Panc1 (cell line): ENCODE results near the gene RFTN1. TPM values are rescaled to one million over a fixed set of nuclear protein-coding genes. Genes with fewer than 3 reads are reported as not detected.

Experiments
- ATAC-seq: fragments of 200-7000 bp; cut with Tn5 transposase; 2 replicates; pipeline ENCODE4 v1.9.1; 2020; ENCODE audit warnings: mild to moderate bottlenecking, moderate library complexity
- BruUV-seq: library from RNA; stranded (reverse); fragments of 400-500 nt; replicated peaks from 2 replicates; lab custom pipeline; 2021; lab: Mats Ljungman, UMichigan
- CTCF ChIA-PET: fragments of 300-600 bp; sonication (Branson Sonifier 250); formaldehyde crosslinking; loops from one replicate; lab custom pipeline; 2022; ENCODE audit warnings: antibody characterized with exemption; lab: Charles Lee
- POLR2A ChIA-PET: fragments of 300-600 bp; sonication (Branson Sonifier 250); formaldehyde crosslinking; loops from one replicate; lab custom pipeline; 2022; ENCODE audit warnings: antibody characterized with exemption; lab: Charles Lee
- DNase-seq: peaks from one replicate; pipeline ENCODE4 v3.0.0-alpha.2; 2010; ENCODE audit warnings: low read depth, low spot score
- H3K27ac ChIP-seq: 2 replicates; pipeline ENCODE4 v1.5.1; 2011; ENCODE audit warnings: mild to moderate bottlenecking, low read length, inconsistent platforms
- H3K27me3 ChIP-seq: fragments of 200-500 bp; sonication (Bioruptor generic); 2 replicates; pipeline ENCODE4 v1.6.0; 2014; ENCODE audit warnings: low read length, inconsistent platforms; ENCODE audit not compliant: control insufficient read depth, insufficient read depth
- H3K36me3 ChIP-seq: fragments of 200-500 bp; sonication (Bioruptor generic); 2 replicates; pipeline ENCODE4 v1.5.1; 2014; ENCODE audit warnings: inconsistent platforms, mild to moderate bottlenecking, low read length, moderate library complexity; ENCODE audit not compliant: control insufficient read depth, insufficient read depth
- H3K4me1 ChIP-seq: 2 replicates; pipeline ENCODE4 v1.5.1; 2011; ENCODE audit warnings: inconsistent platforms, mild to moderate bottlenecking, low read length, moderate library complexity; ENCODE audit not compliant: control insufficient read depth, insufficient read depth
- H3K4me3 ChIP-seq, 2 experiments: 2 replicates each; pipeline ENCODE4 v1.5.1; 2011 to 2012; ENCODE audit warnings: low read depth in 2 of 2, low read length in 2 of 2, mild to moderate bottlenecking in 2 of 2, inconsistent platforms in 1 of 2, moderate library complexity in 1 of 2
- H3K9me3 ChIP-seq: fragments of 200-500 bp; sonication (Bioruptor generic); 2 replicates; pipeline ENCODE4 v1.5.1; 2014; ENCODE audit warnings: low read depth, mild to moderate bottlenecking, inconsistent platforms, low read length, moderate library complexity; ENCODE audit not compliant: control insufficient read depth, insufficient read depth
- CTCF ChIP-seq: fragments of 450-650 bp; IDR thresholded peaks from 2 replicates; pipeline ENCODE4 v1.5.1; 2017; ENCODE audit warnings: mild to moderate bottlenecking
- POLR2AphosphoS5 ChIP-seq: IDR thresholded peaks from 2 replicates; pipeline ENCODE4 v1.6.1; 2012; ENCODE audit warnings: mild to moderate bottlenecking, low read depth, low read length, moderate library complexity
- REST ChIP-seq, 2 experiments: IDR thresholded peaks; 2 replicates each; pipeline ENCODE4 v1.6.1; 2011 to 2012; ENCODE audit warnings: low read depth in 2 of 2, control low read depth in 1 of 2, low read length in 1 of 2, mild to moderate bottlenecking in 1 of 2, moderate library complexity in 1 of 2; ENCODE audit not compliant: insufficient read depth in 1 of 2
- SIN3A ChIP-seq: IDR thresholded peaks from 2 replicates; pipeline ENCODE4 v1.6.1; 2012; ENCODE audit warnings: low read depth, mild to moderate bottlenecking, low read length, moderate library complexity, borderline replicate concordance; ENCODE audit not compliant: insufficient read depth
- TCF7L2 ChIP-seq: IDR thresholded peaks from 2 replicates; pipeline ENCODE4 v1.6.1; 2011; ENCODE audit warnings: mild to moderate bottlenecking, low read depth, low read length, inconsistent platforms
- in situ Hi-C: cut with HindIII; loops from 2 replicates; pipeline ENCODE4 v1.10.0; 2016; ENCODE audit warnings: low sequenced_read_pairs, low pct_unique_long_range_greater_than_20kb
- intact Hi-C: fragments of 100-400 bp; cut with micrococcal nuclease; formaldehyde crosslinking; loops from one replicate; pipeline ENCODE4 v1.10.0; 2022; ENCODE audit not compliant: unreplicated experiment
- total RNA-seq: library from RNA; stranded (reverse); gene quantifications from one replicate; pipeline ENCODE4 v1.2.1, GENCODE V29; 2021; ENCODE audit not compliant: unreplicated experiment

The RFTN1 gene
- total RNA-seq, 1 experiment from 2014 or later = 0.90 TPM

GRCh38 chr3:16487511-16488175 is 25.9 kb downstream of the RFTN1 start:
- ChIA-PET POLR2A (no interaction called here), CTCF (no interaction called here)
- in situ Hi-C loops = no loop called here
- DNase-seq (no peak), ATAC-seq (no peak)
- H3K4me1 ChIP-seq = no peaks in the 10 kb centered on the region
- H3K9me3 ChIP-seq = no peaks in the 10 kb centered on the region
- no peak overlapping the region for H3K27ac ChIP-seq
- no TSS peak for BruUV-seq
- intact Hi-C loops = no loop called here
- no peaks in the 10 kb centered on the region for H3K36me3 ChIP-seq
- no peaks in the 10 kb centered on the region for H3K27me3 ChIP-seq
- TF ChIP-seq TCF7L2 (no peak), SIN3A (no peak), REST (IDR thresholded peaks at IDR 0.05; ENCODE audit: insufficient read depth in 1 of 2, low read depth in 2 of 2, low read length in 1 of 2) (no peak), POLR2AphosphoS5 (no peak), CTCF (no peak)
- H3K4me3 ChIP-seq = no peak overlapping the region

DNA sequence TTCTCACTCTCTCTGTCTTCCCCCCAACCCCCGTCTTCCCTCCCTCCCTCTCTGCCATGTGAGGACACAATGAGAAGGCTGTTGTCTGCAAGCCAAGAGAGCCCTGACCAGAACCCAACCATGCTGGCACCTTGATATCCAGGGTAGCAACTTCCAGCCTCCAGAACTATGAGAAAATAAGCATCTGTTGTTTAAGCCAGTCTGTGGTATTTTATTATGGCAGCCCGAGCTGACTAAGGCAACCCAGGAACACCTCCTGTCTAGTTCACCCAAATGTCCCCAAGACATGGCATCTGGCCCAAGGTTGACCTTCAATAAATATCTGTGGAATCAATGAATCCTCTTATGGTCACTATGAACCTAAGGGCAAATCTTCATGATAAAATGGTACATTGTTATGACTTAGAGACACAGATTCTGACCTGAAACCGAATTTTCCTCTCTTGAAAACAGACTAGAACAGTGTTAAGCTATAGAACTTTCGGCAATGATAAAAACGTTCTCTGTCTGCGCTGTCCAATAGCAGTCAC is 26.5 kb downstream of the RFTN1 start:
- no peaks in the 10 kb centered on the region for H3K9me3 ChIP-seq
- ATAC-seq (no peak), DNase-seq (no peak)
- TF ChIP-seq POLR2AphosphoS5 = no peak
- intact Hi-C loops = no loop called here
- no peak overlapping the region for H3K4me3 ChIP-seq
- ChIA-PET CTCF (no interaction called here), POLR2A (no interaction called here)
- no peaks in the 10 kb centered on the region for H3K4me1 ChIP-seq
- H3K27me3 ChIP-seq = no peaks in the 10 kb centered on the region
- no TSS peak for BruUV-seq
- in situ Hi-C loops = no loop called here
- H3K27ac ChIP-seq = no peak overlapping the region
- H3K36me3 ChIP-seq = no peaks in the 10 kb centered on the region

GRCh38 chr3:16486201-16486600 is 27.3 kb downstream of the RFTN1 start:
- ATAC-seq (no peak), DNase-seq (no peak)
- no peak overlapping the region for H3K27ac ChIP-seq
- intact Hi-C loops = no loop called here
- H3K27me3 ChIP-seq = no peaks in the 10 kb centered on the region
- H3K36me3 ChIP-seq = no peaks in the 10 kb centered on the region
- no TSS peak for BruUV-seq
- H3K4me3 ChIP-seq = no peak overlapping the region
- ChIA-PET CTCF (no interaction called here), POLR2A (no interaction called here)
- no peaks in the 10 kb centered on the region for H3K9me3 ChIP-seq
- H3K4me1 ChIP-seq = no peaks in the 10 kb centered on the region
- TF ChIP-seq TCF7L2 (no peak), CTCF (no peak), POLR2AphosphoS5 (no peak), REST (IDR thresholded peaks at IDR 0.05; ENCODE audit: insufficient read depth in 1 of 2, low read depth in 2 of 2, low read length in 1 of 2) (no peak), SIN3A (no peak)
- in situ Hi-C loops = no loop called here
